Retinal pigment epithelial cell (primary cell): ENCODE measurements around the gene MPDZ.

Experiments
- DNase-seq: peaks from one replicate; pipeline ENCODE4 v3.0.0-alpha.2; 2010; ENCODE audit warnings: low read depth
- H3K4me3 ChIP-seq: 2 replicates; pipeline ENCODE4 v1.5.1; 2011; ENCODE audit warnings: mild to moderate bottlenecking, low read length, control low read depth, moderate library complexity
- CTCF ChIP-seq: conservative IDR thresholded peaks from 2 replicates; pipeline ENCODE4 v1.5.1; 2011; ENCODE audit warnings: low read depth, low read length, control low read depth, inconsistent platforms

Gene MPDZ

DNA sequence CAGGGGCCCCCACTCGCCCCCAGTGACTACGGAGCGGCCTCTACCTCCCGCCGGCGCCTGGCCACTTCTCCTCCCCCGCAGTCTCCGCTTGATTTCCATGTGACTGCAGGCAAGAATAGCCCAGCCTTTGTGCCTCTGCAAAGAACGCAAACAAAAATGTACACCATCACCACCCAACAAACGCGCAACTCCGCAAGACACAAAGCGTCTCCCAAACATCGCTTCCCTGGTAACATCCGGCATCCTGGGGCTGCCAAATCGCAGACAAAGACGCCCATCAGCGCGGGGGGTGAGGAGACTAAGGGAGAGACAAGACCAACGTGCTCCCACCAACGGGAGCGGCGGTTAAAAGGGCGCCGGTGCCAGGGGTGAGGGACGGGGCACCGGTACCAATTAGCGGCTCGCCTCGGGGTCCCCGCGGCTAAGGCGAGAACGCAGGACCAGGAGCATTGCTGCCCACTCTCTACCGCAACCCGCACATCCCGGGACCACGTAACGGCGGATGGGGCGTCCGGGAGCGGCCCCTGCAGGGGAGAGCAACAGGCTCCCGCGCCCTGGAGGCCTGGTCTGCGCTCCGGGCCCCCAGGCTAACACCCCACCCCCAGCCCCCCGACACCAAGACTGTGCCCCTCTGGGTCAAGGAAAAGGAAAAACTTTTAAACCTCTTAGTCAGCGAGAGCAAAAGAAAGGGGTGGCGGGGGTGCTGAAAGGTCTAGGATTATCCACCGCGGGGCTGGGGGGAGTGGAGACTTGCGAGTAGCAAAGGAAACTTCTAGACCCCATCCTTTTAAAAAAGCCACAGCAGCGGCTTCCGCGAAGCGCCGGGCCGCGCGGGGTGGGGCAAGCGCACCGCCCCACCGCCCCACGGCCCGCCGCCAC is 885 bp downstream of the MPDZ start:
- H3K4me3 ChIP-seq: peak overlapping the region; percentile 83
- DNase-seq: no peak
- TF ChIP-seq CTCF: peak; percentile 25

DNA sequence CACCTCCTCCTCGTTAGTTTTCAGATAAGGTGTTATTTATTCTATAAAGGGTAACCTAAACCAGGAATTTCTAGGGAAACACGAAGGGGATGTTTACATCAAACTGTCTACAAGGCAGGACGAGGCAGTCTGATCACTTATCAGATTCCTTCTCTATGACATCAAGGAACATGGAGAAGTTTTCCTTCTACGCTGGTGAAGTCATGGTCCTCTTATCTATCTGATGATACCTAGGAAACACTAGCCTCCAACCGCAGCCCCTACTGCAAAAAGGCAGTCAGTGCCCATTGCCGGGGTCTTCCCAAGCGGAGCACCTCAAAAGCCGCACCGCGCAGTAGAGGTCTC is 1.5 kb downstream of the MPDZ start:
- DNase-seq: no peak
- TF ChIP-seq CTCF: no peak
- H3K4me3 ChIP-seq: peak overlapping the region; percentile 83

- no peak for DNase-seq
- TF ChIP-seq CTCF: no peak
- H3K4me3 ChIP-seq: no peak overlapping the region
These were observed 4.4 kb downstream of the MPDZ start for GRCh38 chr9:13274886-13275641.

DNA sequence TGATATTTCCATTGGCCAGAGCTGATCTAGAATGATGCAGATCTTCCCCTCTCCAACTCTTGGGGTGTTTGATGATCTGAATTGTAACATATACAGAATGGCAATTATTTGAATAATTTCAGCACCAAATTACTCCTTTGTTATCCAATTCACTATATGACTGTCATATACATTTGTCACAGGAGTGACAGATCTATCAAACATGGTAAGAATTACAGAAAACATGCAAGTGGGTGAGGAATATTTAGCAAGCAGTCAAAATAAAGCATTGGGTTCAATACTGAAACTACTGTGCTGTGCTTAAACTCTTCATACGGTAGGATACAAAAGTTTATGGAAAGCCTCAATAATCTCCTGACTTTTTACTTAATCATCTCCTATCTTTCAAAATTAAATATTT is 8.8 kb downstream of the MPDZ start:
- no peak for TF ChIP-seq CTCF
- no peak overlapping the region for H3K4me3 ChIP-seq
- no peak for DNase-seq

- no peak for TF ChIP-seq CTCF
- no peak for DNase-seq
- no peak overlapping the region for H3K4me3 ChIP-seq
These were observed 9.7 kb downstream of the MPDZ start for GRCh38 chr9:13269589-13270452.

GRCh38 chr9:13268469-13268868 is 11.0 kb downstream of the MPDZ start:
- no peak overlapping the region for H3K4me3 ChIP-seq
- TF ChIP-seq CTCF: no peak
- DNase-seq: no peak
